GM23338 (cell line): Measurements from ENCODE around the gene CGGBP1. TPM values are rescaled to one million over a fixed set of nuclear protein-coding genes. Genes with fewer than 3 reads are reported as not detected.

Experiments used
- ATAC-seq: fragments of 200-7000 bp; cut with Tn5 transposase; 3 replicates; pipeline ENCODE4 v1.9.1; 2020
- DNase-seq: peaks from one replicate; pipeline ENCODE4 v3.0.0-alpha.2; 2015; ENCODE audit warnings: low spot score
- H2AFZ ChIP-seq: fragments of 200-600 bp; sonication (generic); 2 replicates; pipeline ENCODE4 v1.8.0; 2016; ENCODE audit warnings: antibody characterized with exemption, mild to moderate bottlenecking, moderate library complexity
- H3F3A ChIP-seq: fragments of 200-600 bp; sonication (generic); replicated peaks from 2 replicates; pipeline ENCODE4 v1.8.0; 2017; ENCODE audit warnings: antibody characterized with exemption, mixed run types, low read depth
- H3K27ac ChIP-seq: fragments of 200-600 bp; sonication (generic); 2 replicates; pipeline ENCODE4 v1.6.1; 2016; ENCODE audit warnings: low read depth
- H3K27me3 ChIP-seq: fragments of 200-600 bp; sonication (generic); 2 replicates; pipeline ENCODE4 v1.8.0; 2016; ENCODE audit warnings: mild to moderate bottlenecking, mixed run types, moderate library complexity; ENCODE audit not compliant: insufficient read depth
- H3K36me3 ChIP-seq: fragments of 200-600 bp; sonication (generic); 2 replicates; pipeline ENCODE4 v1.8.0; 2016; ENCODE audit warnings: mild to moderate bottlenecking; ENCODE audit not compliant: insufficient read depth
- H3K4me1 ChIP-seq: fragments of 200-600 bp; sonication (generic); 2 replicates; pipeline ENCODE4 v1.8.0; 2016; ENCODE audit warnings: mild to moderate bottlenecking, moderate library complexity; ENCODE audit not compliant: insufficient read depth
- H3K4me2 ChIP-seq: fragments of 200-600 bp; sonication (generic); 2 replicates; pipeline ENCODE4 v1.7.1; 2017; ENCODE audit warnings: mixed run types
- H3K4me3 ChIP-seq: fragments of 200-600 bp; sonication (generic); 2 replicates; pipeline ENCODE4 v1.6.1; 2016; ENCODE audit warnings: mixed run types
- H3K79me2 ChIP-seq: fragments of 200-600 bp; sonication (generic); replicated peaks from 2 replicates; pipeline ENCODE4 v1.8.0; 2017; ENCODE audit warnings: mild to moderate bottlenecking; ENCODE audit not compliant: insufficient read depth
- H3K9me2 ChIP-seq: fragments of 200-600 bp; sonication (generic); 2 replicates; pipeline ENCODE4 v1.8.0; 2017; ENCODE audit not compliant: insufficient read depth
- H4K20me1 ChIP-seq: fragments of 200-600 bp; sonication (generic); replicated peaks from 2 replicates; pipeline ENCODE4 v1.8.0; 2017; ENCODE audit warnings: mild to moderate bottlenecking; ENCODE audit not compliant: insufficient read depth
- H3K27ac Mint-ChIP-seq: 2 replicates; pipeline ENCODE4 v1.8.0; 2020; ENCODE audit warnings: inconsistent platforms, mild to moderate bottlenecking, moderate library complexity, mixed read lengths
- H3K27me3 Mint-ChIP-seq: 3 replicates; pipeline ENCODE4 v1.8.0; 2022; ENCODE audit warnings: low read depth, mild to moderate bottlenecking, moderate library complexity, mixed read lengths, inconsistent platforms; ENCODE audit not compliant: insufficient read depth, poor library complexity
- H3K36me3 Mint-ChIP-seq: 3 replicates; pipeline ENCODE4 v1.8.0; 2021; ENCODE audit warnings: low read depth, mild to moderate bottlenecking, inconsistent platforms, moderate library complexity, mixed read lengths
- H3K4me1 Mint-ChIP-seq: 3 replicates; pipeline ENCODE4 v1.8.0; 2020; ENCODE audit warnings: mild to moderate bottlenecking, inconsistent platforms, mixed read lengths
- H3K4me3 Mint-ChIP-seq: 3 replicates; pipeline ENCODE4 v1.8.0; 2021; ENCODE audit warnings: moderate library complexity, mild to moderate bottlenecking, inconsistent platforms, mixed read lengths
- H3K9me3 Mint-ChIP-seq: 3 replicates; pipeline ENCODE4 v1.8.0; 2020; ENCODE audit warnings: moderate library complexity, mild to moderate bottlenecking, inconsistent platforms, mixed read lengths
- CREB1 ChIP-seq: fragments of 250-450 bp; sonication (Bioruptor Pico); IDR thresholded peaks from 2 replicates; pipeline ENCODE4 v1.5.0; 2020; ENCODE audit warnings: low read depth, mild to moderate bottlenecking, moderate library complexity
- EZH2 ChIP-seq: fragments of 200-600 bp; sonication (generic); IDR thresholded peaks from one replicate; pipeline ENCODE4 v1.8.0; 2017; ENCODE audit warnings: antibody characterized with exemption, mild to moderate bottlenecking, low read depth; ENCODE audit not compliant: unreplicated experiment
- EZH2phosphoT487 ChIP-seq: fragments of 200-600 bp; sonication (generic); IDR thresholded peaks from one replicate; pipeline ENCODE4 v1.8.1; 2018; ENCODE audit warnings: antibody characterized with exemption; ENCODE audit not compliant: unreplicated experiment
- JUNB ChIP-seq: IDR thresholded peaks from one replicate; pipeline ENCODE4 v1.6.1; 2016; ENCODE audit warnings: antibody characterized with exemption; ENCODE audit not compliant: unreplicated experiment
- NANOG ChIP-seq: IDR thresholded peaks from 2 replicates; pipeline ENCODE4 v1.6.1; 2016; ENCODE audit warnings: antibody characterized with exemption, borderline replicate concordance
- POLR2AphosphoS5 ChIP-seq: IDR thresholded peaks from 2 replicates; pipeline ENCODE4 v1.6.1; 2016; ENCODE audit warnings: antibody characterized with exemption, low read depth
- STAT1 ChIP-seq: IDR thresholded peaks from one replicate; pipeline ENCODE4 v1.6.1; 2016; ENCODE audit warnings: antibody characterized with exemption; ENCODE audit not compliant: unreplicated experiment
- ZNF114 ChIP-seq: fragments of 250-450 bp; sonication (Bioruptor Pico); IDR thresholded peaks from 2 replicates; pipeline ENCODE4 v1.5.0; 2020; ENCODE audit warnings: mild to moderate bottlenecking, moderate library complexity
- ZNF331 ChIP-seq: fragments of 250-450 bp; sonication (Bioruptor Pico); IDR thresholded peaks from 2 replicates; pipeline ENCODE4 v1.5.0; 2020; ENCODE audit warnings: low read depth, mild to moderate bottlenecking, moderate library complexity
- polyA plus RNA-seq: library from polyadenylated mRNA; unstranded; fragments of >200 nt; fragmentation: Nextera tagmentation; extraction: Ambion mirVana; gene quantifications from 2 replicates; pipeline ENCODE4 v1.2.1, GENCODE V29; 2016
- total RNA-seq: library from RNA; depleted of rRNA; stranded (reverse); fragments of >200 nt; shearing (Covaris generic); gene quantifications from 2 replicates; pipeline ENCODE4 v1.2.3, GENCODE V29; 2014
- TF ChIP-seq, protein P1 (sequence below): IDR thresholded peaks from 2 replicates; pipeline ENCODE4 v1.6.1; 2016; ENCODE audit warnings: antibody characterized with exemption
- TF ChIP-seq, protein P2 (sequence below): fragments of 250-450 bp; sonication (Bioruptor Pico); IDR thresholded peaks from 2 replicates; pipeline ENCODE4 v1.5.0; 2020; ENCODE audit warnings: mild to moderate bottlenecking, moderate library complexity
- TF ChIP-seq, protein P3 (sequence below): IDR thresholded peaks from one replicate; pipeline ENCODE4 v1.6.1; 2018; ENCODE audit warnings: antibody characterized with exemption; ENCODE audit not compliant: unreplicated experiment
- TF ChIP-seq, protein P4 (sequence below), 2 experiments: fragments of 200-600 bp in 1 of 2; sonication (generic) in 1 of 2; conservative IDR thresholded peaks; 2 replicates each; pipeline versions ENCODE4 v1.5.1 to v1.6.1; 2016 to 2017; ENCODE audit warnings: antibody characterized with exemption in 2 of 2, low read depth in 2 of 2, mild to moderate bottlenecking in 2 of 2, moderate library complexity in 1 of 2

The CGGBP1 gene
- total and polyA plus RNA-seq, 2 experiments from 2014 or later = 55.5 to 63.5 TPM

DNA sequence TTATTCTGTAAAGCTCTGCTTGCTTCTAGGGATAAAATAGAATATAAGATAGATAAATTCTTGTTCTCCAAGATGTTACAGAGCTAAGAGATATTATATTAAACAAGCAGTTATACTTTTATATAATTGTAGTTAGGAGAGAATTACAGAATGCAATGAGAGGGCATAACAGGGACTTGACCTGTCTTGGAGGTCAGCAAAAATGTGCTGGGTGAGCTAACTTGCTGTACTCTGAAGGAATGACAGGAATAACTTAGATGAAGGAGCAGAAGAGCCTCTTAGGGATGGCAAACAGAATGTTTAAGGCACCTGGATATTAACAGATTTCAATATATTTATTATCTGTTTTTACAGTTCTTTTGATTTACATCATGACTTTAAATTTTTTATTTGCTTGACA is 33.5 kb upstream of the CGGBP1 start:
- Histone ChIP-seq H3K36me3 (0 out of 2 replicates have a peak, but pooled peaks cover 4% of the 10 kb centered on the region), H3K9me2 (no peaks in the 10 kb centered on the region), H3K27me3 (no peaks in the 10 kb centered on the region), H3K79me2 (peaks cover 6% of the 10 kb centered on the region; the same call in 1 of the 2 replicates), H4K20me1 (no peaks in the 10 kb centered on the region), H3K4me1 (no peaks in the 10 kb centered on the region), H3K4me3 (no peak overlapping the region), H3F3A (no peaks in the 10 kb centered on the region), H3K4me2 (no peak overlapping the region), H2AFZ (no peak overlapping the region), H3K27ac (no peak overlapping the region)
- H3K9me3 Mint-ChIP-seq = peaks cover 5% of the 10 kb centered on the region; the same call in 2 of the 3 replicates
- no peak overlapping the region for H3K4me3 Mint-ChIP-seq
- ATAC-seq = no peak
- DNase-seq = no peak
- peaks cover under 1% of the 10 kb centered on the region for H3K27me3 Mint-ChIP-seq
- TF ChIP-seq ZNF331 (CRISPR knock-in tag) (no peak), CREB1 (CRISPR knock-in tag) (no peak), EZH2phosphoT487 (no peak), POLR2AphosphoS5 (no peak), EZH2 (no peak), STAT1 (no peak), JUNB (no peak), NANOG (no peak), ZNF114 (CRISPR knock-in tag) (no peak)
- TF ChIP-seq, protein P1, sequence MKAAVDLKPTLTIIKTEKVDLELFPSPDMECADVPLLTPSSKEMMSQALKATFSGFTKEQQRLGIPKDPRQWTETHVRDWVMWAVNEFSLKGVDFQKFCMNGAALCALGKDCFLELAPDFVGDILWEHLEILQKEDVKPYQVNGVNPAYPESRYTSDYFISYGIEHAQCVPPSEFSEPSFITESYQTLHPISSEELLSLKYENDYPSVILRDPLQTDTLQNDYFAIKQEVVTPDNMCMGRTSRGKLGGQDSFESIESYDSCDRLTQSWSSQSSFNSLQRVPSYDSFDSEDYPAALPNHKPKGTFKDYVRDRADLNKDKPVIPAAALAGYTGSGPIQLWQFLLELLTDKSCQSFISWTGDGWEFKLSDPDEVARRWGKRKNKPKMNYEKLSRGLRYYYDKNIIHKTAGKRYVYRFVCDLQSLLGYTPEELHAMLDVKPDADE = no peak
- TF ChIP-seq, protein P2, sequence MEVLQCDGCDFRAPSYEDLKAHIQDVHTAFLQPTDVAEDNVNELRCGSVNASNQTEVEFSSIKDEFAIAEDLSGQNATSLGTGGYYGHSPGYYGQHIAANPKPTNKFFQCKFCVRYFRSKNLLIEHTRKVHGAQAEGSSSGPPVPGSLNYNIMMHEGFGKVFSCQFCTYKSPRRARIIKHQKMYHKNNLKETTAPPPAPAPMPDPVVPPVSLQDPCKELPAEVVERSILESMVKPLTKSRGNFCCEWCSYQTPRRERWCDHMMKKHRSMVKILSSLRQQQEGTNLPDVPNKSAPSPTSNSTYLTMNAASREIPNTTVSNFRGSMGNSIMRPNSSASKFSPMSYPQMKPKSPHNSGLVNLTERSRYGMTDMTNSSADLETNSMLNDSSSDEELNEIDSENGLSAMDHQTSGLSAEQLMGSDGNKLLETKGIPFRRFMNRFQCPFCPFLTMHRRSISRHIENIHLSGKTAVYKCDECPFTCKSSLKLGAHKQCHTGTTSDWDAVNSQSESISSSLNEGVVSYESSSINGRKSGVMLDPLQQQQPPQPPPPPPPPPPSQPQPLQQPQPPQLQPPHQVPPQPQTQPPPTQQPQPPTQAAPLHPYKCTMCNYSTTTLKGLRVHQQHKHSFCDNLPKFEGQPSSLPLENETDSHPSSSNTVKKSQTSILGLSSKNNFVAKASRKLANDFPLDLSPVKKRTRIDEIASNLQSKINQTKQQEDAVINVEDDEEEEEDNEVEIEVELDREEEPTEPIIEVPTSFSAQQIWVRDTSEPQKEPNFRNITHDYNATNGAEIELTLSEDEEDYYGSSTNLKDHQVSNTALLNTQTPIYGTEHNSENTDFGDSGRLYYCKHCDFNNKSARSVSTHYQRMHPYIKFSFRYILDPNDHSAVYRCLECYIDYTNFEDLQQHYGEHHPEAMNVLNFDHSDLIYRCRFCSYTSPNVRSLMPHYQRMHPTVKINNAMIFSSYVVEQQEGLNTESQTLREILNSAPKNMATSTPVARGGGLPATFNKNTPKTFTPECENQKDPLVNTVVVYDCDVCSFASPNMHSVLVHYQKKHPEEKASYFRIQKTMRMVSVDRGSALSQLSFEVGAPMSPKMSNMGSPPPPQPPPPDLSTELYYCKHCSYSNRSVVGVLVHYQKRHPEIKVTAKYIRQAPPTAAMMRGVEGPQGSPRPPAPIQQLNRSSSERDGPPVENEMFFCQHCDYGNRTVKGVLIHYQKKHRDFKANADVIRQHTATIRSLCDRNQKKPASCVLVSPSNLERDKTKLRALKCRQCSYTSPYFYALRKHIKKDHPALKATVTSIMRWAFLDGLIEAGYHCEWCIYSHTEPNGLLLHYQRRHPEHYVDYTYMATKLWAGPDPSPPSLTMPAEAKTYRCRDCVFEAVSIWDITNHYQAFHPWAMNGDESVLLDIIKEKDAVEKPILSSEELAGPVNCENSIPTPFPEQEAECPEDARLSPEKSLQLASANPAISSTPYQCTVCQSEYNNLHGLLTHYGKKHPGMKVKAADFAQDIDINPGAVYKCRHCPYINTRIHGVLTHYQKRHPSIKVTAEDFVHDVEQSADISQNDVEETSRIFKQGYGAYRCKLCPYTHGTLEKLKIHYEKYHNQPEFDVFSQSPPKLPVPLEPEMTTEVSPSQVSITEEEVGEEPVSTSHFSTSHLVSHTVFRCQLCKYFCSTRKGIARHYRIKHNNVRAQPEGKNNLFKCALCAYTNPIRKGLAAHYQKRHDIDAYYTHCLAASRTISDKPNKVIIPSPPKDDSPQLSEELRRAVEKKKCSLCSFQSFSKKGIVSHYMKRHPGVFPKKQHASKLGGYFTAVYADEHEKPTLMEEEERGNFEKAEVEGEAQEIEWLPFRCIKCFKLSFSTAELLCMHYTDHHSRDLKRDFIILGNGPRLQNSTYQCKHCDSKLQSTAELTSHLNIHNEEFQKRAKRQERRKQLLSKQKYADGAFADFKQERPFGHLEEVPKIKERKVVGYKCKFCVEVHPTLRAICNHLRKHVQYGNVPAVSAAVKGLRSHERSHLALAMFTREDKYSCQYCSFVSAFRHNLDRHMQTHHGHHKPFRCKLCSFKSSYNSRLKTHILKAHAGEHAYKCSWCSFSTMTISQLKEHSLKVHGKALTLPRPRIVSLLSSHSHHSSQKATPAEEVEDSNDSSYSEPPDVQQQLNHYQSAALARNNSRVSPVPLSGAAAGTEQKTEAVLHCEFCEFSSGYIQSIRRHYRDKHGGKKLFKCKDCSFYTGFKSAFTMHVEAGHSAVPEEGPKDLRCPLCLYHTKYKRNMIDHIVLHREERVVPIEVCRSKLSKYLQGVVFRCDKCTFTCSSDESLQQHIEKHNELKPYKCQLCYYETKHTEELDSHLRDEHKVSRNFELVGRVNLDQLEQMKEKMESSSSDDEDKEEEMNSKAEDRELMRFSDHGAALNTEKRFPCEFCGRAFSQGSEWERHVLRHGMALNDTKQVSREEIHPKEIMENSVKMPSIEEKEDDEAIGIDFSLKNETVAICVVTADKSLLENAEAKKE (CRISPR knock-in tag) = no peak
- TF ChIP-seq, protein P3, sequence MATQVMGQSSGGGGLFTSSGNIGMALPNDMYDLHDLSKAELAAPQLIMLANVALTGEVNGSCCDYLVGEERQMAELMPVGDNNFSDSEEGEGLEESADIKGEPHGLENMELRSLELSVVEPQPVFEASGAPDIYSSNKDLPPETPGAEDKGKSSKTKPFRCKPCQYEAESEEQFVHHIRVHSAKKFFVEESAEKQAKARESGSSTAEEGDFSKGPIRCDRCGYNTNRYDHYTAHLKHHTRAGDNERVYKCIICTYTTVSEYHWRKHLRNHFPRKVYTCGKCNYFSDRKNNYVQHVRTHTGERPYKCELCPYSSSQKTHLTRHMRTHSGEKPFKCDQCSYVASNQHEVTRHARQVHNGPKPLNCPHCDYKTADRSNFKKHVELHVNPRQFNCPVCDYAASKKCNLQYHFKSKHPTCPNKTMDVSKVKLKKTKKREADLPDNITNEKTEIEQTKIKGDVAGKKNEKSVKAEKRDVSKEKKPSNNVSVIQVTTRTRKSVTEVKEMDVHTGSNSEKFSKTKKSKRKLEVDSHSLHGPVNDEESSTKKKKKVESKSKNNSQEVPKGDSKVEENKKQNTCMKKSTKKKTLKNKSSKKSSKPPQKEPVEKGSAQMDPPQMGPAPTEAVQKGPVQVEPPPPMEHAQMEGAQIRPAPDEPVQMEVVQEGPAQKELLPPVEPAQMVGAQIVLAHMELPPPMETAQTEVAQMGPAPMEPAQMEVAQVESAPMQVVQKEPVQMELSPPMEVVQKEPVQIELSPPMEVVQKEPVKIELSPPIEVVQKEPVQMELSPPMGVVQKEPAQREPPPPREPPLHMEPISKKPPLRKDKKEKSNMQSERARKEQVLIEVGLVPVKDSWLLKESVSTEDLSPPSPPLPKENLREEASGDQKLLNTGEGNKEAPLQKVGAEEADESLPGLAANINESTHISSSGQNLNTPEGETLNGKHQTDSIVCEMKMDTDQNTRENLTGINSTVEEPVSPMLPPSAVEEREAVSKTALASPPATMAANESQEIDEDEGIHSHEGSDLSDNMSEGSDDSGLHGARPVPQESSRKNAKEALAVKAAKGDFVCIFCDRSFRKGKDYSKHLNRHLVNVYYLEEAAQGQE = no peak
- TF ChIP-seq, protein P4, sequence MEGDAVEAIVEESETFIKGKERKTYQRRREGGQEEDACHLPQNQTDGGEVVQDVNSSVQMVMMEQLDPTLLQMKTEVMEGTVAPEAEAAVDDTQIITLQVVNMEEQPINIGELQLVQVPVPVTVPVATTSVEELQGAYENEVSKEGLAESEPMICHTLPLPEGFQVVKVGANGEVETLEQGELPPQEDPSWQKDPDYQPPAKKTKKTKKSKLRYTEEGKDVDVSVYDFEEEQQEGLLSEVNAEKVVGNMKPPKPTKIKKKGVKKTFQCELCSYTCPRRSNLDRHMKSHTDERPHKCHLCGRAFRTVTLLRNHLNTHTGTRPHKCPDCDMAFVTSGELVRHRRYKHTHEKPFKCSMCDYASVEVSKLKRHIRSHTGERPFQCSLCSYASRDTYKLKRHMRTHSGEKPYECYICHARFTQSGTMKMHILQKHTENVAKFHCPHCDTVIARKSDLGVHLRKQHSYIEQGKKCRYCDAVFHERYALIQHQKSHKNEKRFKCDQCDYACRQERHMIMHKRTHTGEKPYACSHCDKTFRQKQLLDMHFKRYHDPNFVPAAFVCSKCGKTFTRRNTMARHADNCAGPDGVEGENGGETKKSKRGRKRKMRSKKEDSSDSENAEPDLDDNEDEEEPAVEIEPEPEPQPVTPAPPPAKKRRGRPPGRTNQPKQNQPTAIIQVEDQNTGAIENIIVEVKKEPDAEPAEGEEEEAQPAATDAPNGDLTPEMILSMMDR (conservative IDR thresholded peaks at IDR 0.05; ENCODE audit: low read depth in 2 of 2) = no peak
- H3K27ac Mint-ChIP-seq = no peak overlapping the region
- no peaks in the 10 kb centered on the region for H3K4me1 Mint-ChIP-seq
- peaks cover 14% of the 10 kb centered on the region; the same call in 2 of the 3 replicates for H3K36me3 Mint-ChIP-seq
